ENCODE measurements around the gene LHCGR. TPM values are rescaled to one million over a fixed set of nuclear protein-coding genes. Genes with fewer than 3 reads are reported as not detected.

The LHCGR gene
- total RNA-seq, 1 donor, result not detected

DNA sequence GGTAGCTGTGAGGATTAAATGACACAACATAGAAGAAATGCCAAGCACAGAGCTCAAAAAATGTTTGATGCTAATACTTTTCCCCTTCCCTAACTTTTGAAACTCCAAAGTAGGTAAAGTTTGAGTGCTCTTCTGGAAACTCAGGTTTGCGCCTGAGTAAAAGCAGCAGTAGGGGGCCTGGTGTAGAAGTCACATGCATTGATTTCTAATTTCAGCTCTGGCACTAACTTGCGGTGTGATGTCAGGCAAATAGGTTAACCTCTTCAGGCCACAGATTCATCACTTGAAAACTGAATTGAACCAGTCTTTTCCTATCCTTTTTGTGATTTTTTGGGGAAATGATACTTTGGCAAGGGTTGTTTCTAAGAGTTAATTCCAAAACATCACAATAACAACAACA lies 27.2 kb downstream of the LHCGR start:
- Histone ChIP-seq H3K27me3 (ENCODE audit: insufficient read depth, low read length) (peaks cover 10% of the 10 kb centered on the region), H3K9me3 (ENCODE audit: low read depth, low read length) (no peaks in the 10 kb centered on the region), H2AFZ (ENCODE audit: low read length) (no peak overlapping the region), H3K36me3 (ENCODE audit: insufficient read depth, low read length) (no peaks in the 10 kb centered on the region), H3K4me1 (ENCODE audit: insufficient read depth, low read length) (no peaks in the 10 kb centered on the region), H3K79me2 (ENCODE audit: insufficient read depth, low read length) (no peaks in the 10 kb centered on the region), H3K27ac (ENCODE audit: low read depth, low read length) (no peak overlapping the region), H3K4me2 (ENCODE audit: insufficient read depth, low read length) (no peak overlapping the region), H4K20me1 (ENCODE audit: insufficient read depth, low read length) (no peaks in the 10 kb centered on the region), H3K4me3 (ENCODE audit: insufficient read depth, low read length) (no peak overlapping the region)
- TF ChIP-seq, protein P1, sequence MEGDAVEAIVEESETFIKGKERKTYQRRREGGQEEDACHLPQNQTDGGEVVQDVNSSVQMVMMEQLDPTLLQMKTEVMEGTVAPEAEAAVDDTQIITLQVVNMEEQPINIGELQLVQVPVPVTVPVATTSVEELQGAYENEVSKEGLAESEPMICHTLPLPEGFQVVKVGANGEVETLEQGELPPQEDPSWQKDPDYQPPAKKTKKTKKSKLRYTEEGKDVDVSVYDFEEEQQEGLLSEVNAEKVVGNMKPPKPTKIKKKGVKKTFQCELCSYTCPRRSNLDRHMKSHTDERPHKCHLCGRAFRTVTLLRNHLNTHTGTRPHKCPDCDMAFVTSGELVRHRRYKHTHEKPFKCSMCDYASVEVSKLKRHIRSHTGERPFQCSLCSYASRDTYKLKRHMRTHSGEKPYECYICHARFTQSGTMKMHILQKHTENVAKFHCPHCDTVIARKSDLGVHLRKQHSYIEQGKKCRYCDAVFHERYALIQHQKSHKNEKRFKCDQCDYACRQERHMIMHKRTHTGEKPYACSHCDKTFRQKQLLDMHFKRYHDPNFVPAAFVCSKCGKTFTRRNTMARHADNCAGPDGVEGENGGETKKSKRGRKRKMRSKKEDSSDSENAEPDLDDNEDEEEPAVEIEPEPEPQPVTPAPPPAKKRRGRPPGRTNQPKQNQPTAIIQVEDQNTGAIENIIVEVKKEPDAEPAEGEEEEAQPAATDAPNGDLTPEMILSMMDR (IDR thresholded peaks at IDR 0.05; ENCODE audit: extremely low read depth, low read depth, low read length), result no peak
- DNase-seq (ENCODE audit: insufficient read length, low spot score, missing footprints), result no peak

- Histone ChIP-seq H3K9me3 (ENCODE audit: low read depth, low read length) (no peaks in the 10 kb centered on the region), H3K27ac (ENCODE audit: low read depth, low read length) (no peak overlapping the region), H4K20me1 (ENCODE audit: insufficient read depth, low read length) (no peaks in the 10 kb centered on the region), H3K36me3 (ENCODE audit: insufficient read depth, low read length) (no peaks in the 10 kb centered on the region), H3K27me3 (ENCODE audit: insufficient read depth, low read length) (peaks cover 8% of the 10 kb centered on the region), H3K79me2 (ENCODE audit: insufficient read depth, low read length) (no peaks in the 10 kb centered on the region), H3K4me1 (ENCODE audit: insufficient read depth, low read length) (peaks cover 5% of the 10 kb centered on the region), H3K4me3 (ENCODE audit: insufficient read depth, low read length) (no peak overlapping the region), H2AFZ (ENCODE audit: low read length) (no peak overlapping the region), H3K4me2 (ENCODE audit: insufficient read depth, low read length) (no peak overlapping the region)
- TF ChIP-seq, protein P1 (IDR thresholded peaks at IDR 0.05; ENCODE audit: extremely low read depth, low read depth, low read length), result no peak
- DNase-seq (ENCODE audit: insufficient read length, low spot score, missing footprints), result no peak
These were observed 28.0 kb downstream of the LHCGR start for GRCh38 chr2:48727560-48727959.

GRCh38 chr2:48725696-48726494 lies 29.6 kb downstream of the LHCGR start:
- Histone ChIP-seq H3K9me3 (ENCODE audit: low read depth, low read length) (no peaks in the 10 kb centered on the region), H3K27ac (ENCODE audit: low read depth, low read length) (no peak overlapping the region), H3K4me3 (ENCODE audit: insufficient read depth, low read length) (no peak overlapping the region), H3K27me3 (ENCODE audit: insufficient read depth, low read length) (no peaks in the 10 kb centered on the region), H4K20me1 (ENCODE audit: insufficient read depth, low read length) (no peaks in the 10 kb centered on the region), H3K4me1 (ENCODE audit: insufficient read depth, low read length) (peaks cover 9% of the 10 kb centered on the region), H2AFZ (ENCODE audit: low read length) (no peak overlapping the region), H3K36me3 (ENCODE audit: insufficient read depth, low read length) (no peaks in the 10 kb centered on the region), H3K4me2 (ENCODE audit: insufficient read depth, low read length) (no peak overlapping the region), H3K79me2 (ENCODE audit: insufficient read depth, low read length) (no peaks in the 10 kb centered on the region)
- TF ChIP-seq, protein P1 (IDR thresholded peaks at IDR 0.05; ENCODE audit: extremely low read depth, low read depth, low read length), result no peak
- DNase-seq (ENCODE audit: insufficient read length, low spot score, missing footprints), result no peak

DNA sequence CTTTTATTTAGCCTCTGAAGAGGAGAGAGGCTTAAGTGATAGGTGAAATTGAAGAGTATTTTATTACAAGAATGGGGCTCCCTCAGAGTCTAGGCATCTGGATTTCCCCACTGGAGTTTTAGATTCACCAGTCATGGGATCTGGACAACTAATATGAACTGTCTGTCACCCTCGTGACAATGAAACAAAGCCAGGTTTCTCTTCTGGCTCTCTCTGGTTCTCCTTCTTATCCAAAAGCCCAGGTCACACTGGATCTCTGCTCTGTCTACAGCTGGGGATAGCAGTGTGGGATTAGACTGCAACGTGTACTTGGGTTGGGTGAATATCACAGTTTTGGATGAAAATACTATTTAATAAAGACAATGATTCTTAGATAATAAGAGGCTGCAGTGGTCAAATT lies 31.2 kb downstream of the LHCGR start:
- TF ChIP-seq, protein P1 (IDR thresholded peaks at IDR 0.05; ENCODE audit: extremely low read depth, low read depth, low read length), result no peak
- DNase-seq (ENCODE audit: insufficient read length, low spot score, missing footprints), result no peak
- Histone ChIP-seq H3K4me1 (ENCODE audit: insufficient read depth, low read length) (peaks cover 9% of the 10 kb centered on the region), H3K36me3 (ENCODE audit: insufficient read depth, low read length) (no peaks in the 10 kb centered on the region), H3K4me2 (ENCODE audit: insufficient read depth, low read length) (no peak overlapping the region), H3K27ac (ENCODE audit: low read depth, low read length) (no peak overlapping the region), H4K20me1 (ENCODE audit: insufficient read depth, low read length) (no peaks in the 10 kb centered on the region), H2AFZ (ENCODE audit: low read length) (no peak overlapping the region), H3K27me3 (ENCODE audit: insufficient read depth, low read length) (no peaks in the 10 kb centered on the region), H3K9me3 (ENCODE audit: low read depth, low read length) (no peaks in the 10 kb centered on the region), H3K4me3 (ENCODE audit: insufficient read depth, low read length) (no peak overlapping the region), H3K79me2 (ENCODE audit: insufficient read depth, low read length) (no peaks in the 10 kb centered on the region)

Data from osteoblast (primary cell).